OCI-LY3 (cell line): ENCODE measurements around the gene EIF4G3.

Experiments
- CTCF ChIP-seq: fragments of 200-600, 300-600 bp; sonication (generic); IDR thresholded peaks from 2 replicates; pipeline ENCODE4 v1.5.1; 2014; ENCODE audit warnings: antibody characterized with exemption, low read length, low read depth
- EZH2phosphoT487 ChIP-seq: fragments of 200-600 bp; shearing (Covaris generic); IDR thresholded peaks from 2 replicates; pipeline ENCODE4 v1.6.1; 2018; ENCODE audit warnings: antibody characterized with exemption, mixed run types, low read depth

DNA sequence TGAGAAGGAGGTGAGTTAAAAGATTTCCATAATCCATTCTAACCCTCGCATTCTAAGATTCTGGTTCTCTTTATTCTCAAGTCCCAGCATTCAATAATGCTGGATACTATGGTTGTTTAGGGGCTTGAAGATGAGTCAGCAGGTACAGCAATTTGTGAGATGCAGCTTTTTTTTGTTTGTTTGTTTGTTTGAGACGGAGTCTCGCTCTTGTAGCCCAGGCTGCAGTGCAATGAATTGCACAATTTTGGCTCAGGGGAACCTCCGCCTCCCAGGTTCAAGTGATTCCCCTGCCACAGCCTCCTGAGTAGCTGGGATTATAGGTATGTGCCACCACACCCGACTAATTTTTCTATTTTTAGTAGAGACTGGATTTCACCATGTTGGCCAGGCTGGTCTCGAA, 23.3 kb downstream of the EIF4G3 start:
- TF ChIP-seq CTCF (no peak), EZH2phosphoT487 (no peak)
